22Rv1 (cell line): Measurements from ENCODE around the gene IL33.

Source experiments
- ZFX ChIP-seq: fragments of 450-650 bp; IDR thresholded peaks from 2 replicates; pipeline ENCODE4 v1.6.1; 2017; ENCODE audit warnings: antibody characterized with exemption, borderline replicate concordance
- TF ChIP-seq, protein P1 (sequence below): fragments of 450-650 bp; IDR thresholded peaks from 2 replicates; pipeline ENCODE4 v1.5.1; 2017; ENCODE audit warnings: mild to moderate bottlenecking

DNA sequence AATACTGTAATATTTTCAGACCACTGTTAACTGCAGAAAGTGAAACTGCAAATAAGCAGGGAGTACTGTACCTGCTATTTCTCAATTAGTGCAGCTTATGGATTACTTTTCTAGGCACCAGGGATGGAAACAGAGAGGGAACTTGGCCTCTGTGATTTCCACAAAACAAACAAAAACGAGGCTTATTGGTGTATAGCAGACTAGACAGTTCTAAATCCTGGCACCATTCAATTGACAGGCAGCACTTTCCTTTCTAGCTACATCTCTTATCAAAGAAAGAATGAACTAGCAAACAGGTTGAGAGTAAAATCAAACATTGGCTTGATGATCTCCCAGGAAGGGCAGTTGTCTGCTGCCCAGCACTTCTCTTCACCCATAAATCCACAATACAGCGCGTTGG lies 16.0 kb upstream of the IL33 start:
- TF ChIP-seq, protein P1, sequence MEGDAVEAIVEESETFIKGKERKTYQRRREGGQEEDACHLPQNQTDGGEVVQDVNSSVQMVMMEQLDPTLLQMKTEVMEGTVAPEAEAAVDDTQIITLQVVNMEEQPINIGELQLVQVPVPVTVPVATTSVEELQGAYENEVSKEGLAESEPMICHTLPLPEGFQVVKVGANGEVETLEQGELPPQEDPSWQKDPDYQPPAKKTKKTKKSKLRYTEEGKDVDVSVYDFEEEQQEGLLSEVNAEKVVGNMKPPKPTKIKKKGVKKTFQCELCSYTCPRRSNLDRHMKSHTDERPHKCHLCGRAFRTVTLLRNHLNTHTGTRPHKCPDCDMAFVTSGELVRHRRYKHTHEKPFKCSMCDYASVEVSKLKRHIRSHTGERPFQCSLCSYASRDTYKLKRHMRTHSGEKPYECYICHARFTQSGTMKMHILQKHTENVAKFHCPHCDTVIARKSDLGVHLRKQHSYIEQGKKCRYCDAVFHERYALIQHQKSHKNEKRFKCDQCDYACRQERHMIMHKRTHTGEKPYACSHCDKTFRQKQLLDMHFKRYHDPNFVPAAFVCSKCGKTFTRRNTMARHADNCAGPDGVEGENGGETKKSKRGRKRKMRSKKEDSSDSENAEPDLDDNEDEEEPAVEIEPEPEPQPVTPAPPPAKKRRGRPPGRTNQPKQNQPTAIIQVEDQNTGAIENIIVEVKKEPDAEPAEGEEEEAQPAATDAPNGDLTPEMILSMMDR = no peak
- TF ChIP-seq ZFX = no peak
